Skin epidermis (tissue), 12 donors: ENCODE results near the gene NECAB3.
A peak's percentile ranks its signal among the peaks of the same experiment; 100 is the strongest.

Source experiments
- H3K27ac ChIP-seq, 21 experiments: fragments of 200-600 bp; sonication (generic) in 11 of 21; one replicate each; pipeline ENCODE4 v1.5.0; 2020; ENCODE audit warnings: mild to moderate bottlenecking in 3 of 21, inconsistent platforms in 2 of 21, moderate library complexity in 2 of 21
- H3K4me3 ChIP-seq, 7 experiments: fragments of 200-600 bp; sonication (generic) in 2 of 7; one replicate each; pipeline ENCODE4 v1.5.0; 2020; ENCODE audit warnings: inconsistent platforms in 2 of 7, mild to moderate bottlenecking in 2 of 7, moderate library complexity in 1 of 7

Gene NECAB3

DNA sequence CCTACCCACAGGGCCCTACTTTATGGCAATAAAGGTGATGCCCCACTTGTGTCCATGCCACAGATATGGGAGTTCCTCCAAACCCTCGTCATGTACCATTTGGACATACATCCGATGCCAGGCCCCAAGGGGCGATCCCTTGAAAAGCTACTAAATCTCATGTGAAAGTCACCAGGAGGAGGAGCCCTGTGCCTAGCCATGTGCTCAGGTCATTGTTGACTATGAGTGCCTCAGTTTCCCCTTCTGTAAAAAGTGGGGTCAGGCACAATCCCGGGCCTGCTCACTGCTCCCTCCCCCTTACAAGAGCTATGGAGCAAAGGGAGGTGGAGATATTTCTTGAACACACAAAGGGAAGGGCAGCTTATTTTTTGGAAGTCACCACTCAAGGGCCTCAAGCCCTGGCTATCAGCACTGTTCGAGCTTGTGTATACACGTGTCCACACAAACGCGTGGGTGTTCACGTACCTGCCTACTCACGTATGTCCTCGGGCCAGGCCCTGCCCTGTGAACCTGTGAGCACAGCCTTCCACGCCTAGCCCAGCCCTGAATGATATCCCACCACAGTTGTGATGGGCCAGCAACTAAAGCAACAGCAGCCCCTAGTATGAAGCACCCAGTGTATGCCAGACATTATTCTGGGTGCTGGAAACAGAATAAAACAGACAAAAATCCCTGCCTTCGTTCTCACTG, 5.6 kb downstream of the NECAB3 start:
- Histone ChIP-seq H3K4me3 (no peak overlapping the region), H3K27ac (peak overlapping the region in 6 of 21 experiments; percentile 32 to 88 (median 80))

DNA sequence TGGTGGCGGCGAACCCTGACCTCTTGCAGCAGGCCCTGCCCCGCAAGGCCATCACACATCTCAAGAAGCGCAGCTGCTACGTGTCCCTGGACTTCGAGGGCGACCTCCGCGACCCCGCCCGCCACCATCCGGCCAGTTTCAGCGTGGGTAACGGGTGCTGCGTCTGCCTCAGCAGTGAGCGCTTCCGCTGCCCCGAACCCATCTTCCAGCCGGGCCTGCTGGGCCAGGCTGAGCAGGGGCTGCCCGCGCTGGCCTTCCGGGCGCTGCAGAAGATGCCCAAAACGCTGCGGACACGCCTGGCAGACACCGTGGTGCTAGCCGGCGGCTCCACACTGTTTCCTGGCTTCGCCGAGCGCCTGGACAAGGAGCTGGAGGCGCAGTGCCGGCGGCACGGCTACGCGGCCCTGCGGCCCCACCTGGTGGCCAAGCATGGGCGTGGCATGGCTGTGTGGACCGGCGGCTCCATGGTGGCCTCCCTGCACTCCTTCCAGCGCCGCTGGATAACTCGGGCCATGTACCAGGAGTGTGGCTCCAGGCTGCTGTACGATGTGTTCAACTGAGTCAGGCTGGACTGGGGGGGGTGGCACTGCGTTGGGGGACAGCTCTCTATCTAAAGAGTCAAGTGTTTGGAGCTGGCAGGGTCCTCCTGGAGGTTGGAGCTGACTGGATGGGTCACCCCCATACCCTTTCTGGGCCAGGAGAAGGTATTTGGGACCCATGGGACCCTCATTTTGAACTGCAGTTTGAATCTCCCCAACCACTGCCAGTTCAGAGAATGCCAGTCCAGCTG, 6.4 kb downstream of the NECAB3 start:
- peak overlapping the region in 20 of 21 experiments; percentile 40 to 90 (median 74) for H3K27ac ChIP-seq

DNA sequence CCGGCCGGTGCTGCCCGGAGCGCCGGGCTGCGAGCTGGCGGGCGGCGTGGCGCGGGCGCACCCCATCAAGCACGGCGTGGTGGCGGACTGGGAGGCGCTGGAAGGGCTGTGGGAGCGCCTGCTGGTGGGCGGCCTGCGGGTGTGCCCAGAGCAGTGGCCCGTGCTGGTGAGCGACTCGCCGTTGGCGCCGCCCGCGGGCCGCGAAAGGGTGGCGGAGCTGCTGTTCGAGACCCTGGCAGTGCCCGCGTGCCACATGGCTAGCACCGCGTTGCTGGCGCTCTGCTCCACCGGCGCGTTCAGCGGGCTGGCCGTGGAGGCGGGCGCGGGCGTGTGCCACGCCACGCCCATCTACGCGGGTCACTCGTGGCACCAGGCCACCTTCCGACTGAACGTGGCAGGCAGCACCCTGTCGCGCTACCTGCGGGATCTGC, 7.0 kb downstream of the NECAB3 start:
- Histone ChIP-seq H3K27ac (peak overlapping the region in 20 of 21 experiments; percentile 40 to 90 (median 74)), H3K4me3 (peak overlapping the region; percentile 39 to 68 (median 58))

More for the DNA sequence above, 6.4 kb downstream of the NECAB3 start:
- H3K4me3 ChIP-seq = peak overlapping the region; percentile 39 to 68 (median 58)

DNA sequence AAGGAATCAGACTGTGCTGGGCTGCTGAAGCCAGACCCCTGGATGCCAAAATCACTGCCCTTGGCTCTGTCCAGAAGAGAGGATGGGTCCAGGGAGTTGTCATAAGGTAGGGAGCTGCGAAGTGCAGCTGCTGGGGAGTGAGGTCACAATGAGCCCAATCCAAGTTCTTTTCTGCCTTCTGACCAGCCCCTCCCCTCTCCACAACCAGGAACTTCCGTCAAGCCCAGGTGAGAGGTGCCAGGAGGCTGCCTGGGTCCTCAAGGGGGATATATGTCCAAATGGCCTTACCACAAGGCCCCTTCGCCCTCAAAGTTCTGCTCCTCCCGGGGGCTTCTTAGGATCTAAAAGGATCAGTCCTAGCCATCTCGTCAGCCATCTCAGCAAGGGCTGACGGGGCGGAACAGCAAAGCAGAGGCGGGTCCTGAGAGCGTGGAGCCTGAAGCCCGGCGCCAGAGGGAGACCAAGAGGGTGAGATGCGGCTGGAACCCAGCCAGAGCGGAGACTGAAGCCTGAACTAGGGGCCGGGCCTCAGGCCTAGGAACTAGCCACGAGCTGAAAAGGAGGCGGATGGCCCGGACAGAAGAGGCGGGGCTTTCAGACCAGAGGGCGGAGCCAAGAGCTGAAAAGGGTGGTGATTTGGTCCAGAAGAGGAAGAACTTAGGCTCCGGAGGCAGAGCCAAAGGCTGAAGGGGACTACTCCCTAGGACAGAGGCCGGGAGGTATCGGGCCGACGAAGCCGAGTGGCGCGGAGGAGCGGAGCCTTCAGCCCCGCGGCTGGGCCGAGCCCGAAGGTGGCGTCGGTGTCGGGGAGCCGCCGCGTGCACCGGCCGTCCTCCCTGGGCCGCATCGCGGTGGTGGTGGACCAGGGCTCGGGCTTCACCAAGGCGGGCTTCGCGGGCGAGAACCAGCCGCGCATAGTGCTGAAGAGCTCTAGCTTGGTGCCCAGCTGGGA, 7.7 kb downstream of the NECAB3 start, which contains the start of gene ACTL10:
Gene ACTL10, plus strand, starts transcription at position 651 of the 952 bp plus-strand sequence. CDS start 555 bp downstream, outside the sequence.
- H3K27ac ChIP-seq = peak within 1 kb of the TSS; percentile 9 to 90 (median 73)
- peak within 1 kb of the TSS; percentile 39 to 68 (median 58) for H3K4me3 ChIP-seq

DNA sequence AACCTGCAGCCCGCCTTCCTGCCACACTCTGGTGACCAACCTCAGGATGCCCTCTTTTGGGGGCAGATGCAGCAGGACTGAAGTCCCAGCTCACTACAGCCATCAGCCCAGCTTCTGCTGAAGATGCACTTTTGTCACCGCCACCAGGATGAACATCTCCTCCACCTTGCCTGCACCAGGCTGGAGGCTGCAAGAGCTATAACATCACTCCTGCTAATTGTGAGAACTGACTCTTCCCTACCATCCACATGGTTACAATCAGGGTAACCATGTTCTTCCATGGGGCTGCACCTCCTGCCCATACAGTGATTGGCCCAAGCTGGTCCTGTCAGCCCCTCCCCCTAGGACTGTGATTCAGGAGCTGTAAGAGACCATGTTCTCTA, 9.5 kb downstream of the NECAB3 start:
- Histone ChIP-seq H3K27ac (peak overlapping the region in 7 of 21 experiments; percentile 92 to 97 (median 94)), H3K4me3 (no peak overlapping the region)

DNA sequence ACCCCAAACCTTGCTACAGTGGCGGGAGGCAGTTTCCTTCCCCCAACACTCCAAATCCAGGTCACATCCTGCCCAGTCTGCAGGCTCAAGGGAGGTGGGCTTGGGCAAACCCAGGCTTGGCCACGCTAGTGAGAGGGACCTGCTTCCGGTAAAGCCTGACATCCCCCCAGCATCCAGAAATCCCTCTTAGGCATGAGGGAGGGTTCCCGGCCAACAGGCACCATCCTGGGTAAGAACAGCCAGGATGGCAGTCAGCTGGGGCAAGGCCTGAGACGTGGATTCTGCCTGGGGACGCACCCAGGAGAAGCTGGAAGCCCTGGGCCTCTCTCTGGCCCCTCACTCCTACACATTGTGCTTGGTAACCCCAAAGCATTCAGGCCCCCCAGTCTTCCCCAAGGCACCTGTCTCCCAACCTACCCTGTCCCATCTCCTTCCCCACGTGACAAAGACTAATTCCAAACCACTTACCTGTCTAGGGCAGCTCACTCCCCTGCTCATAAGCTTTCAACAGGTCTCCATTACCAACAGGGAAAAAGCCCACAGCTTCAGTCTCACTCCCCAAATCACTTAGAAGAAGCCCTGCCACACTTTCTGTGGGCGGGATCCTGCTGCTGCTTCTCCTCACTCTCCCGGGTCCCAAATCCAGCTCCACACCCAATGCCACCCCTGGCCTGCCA, 10.0 kb downstream of the NECAB3 start:
- peak overlapping the region; percentile 76 to 97 (median 91) for H3K27ac ChIP-seq
- peak overlapping the region; percentile 61 to 90 (median 75) for H3K4me3 ChIP-seq

DNA sequence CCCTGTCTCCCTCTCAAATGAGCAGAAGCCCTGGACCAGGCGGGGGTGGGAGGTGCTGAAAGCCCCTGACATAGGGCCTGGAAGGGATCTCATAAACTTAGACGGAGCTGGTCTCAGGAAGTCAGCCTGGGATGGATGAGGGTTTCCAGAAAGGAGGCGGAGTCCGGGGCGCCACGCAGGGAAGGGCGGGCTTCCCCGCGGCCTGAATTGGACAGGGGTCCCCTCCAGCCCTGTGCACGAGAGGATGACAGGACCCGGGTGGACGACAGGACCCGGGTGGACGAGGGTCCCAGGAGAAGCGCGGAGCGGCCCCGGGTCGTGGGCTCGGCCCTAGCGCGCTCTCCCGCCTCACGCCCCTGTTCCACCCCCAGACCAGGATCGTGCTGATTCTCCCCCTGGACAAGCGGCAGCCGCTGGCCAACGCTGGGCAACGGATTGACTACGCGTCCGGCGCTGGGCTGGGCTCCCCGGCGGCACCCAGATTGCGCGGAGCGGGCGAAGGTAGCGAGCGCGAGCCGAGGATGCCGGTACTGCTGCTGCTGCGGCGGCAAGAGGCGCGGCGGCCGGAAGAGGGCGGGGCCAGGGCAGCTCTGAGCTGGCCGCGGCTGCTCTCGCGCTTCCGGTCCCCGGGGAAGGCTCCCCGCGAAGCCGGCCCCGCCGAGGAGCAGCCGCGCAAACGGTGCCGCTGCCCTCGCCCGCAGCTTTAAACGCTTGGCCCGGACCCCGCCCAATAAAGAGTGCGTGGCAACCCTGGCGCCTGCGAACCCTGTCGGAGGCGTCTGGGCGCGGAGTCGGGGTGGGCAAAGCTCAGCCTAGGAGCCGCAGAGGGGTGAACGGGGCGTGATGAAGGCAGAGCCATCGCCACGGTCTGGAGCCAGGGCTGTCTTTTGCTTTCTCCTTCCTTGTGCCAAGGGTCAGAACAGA, 10.8 kb downstream of the NECAB3 start:
- Histone ChIP-seq H3K4me3 (peak overlapping the region; percentile 61 to 90 (median 75)), H3K27ac (peak overlapping the region; percentile 76 to 97 (median 91))

DNA sequence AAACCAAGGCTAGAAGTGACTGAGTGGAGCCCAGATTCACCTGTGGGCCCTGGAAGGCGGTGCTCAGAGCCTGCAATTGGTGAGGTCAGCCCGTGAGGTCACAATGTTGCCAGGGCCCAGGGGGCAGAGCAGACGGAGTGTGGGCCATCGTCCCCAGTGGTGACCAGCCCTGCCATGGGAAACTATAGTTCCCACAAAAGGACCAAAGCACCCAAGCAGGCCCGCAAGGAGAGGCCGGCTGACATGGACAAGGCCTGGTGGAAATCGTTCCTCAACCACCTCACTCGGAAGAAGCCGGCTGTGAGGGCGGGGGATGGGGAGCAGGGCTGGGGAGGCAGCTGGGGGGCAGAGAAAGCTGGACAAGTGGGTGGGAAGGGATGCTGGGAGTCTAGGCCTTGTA, 12.1 kb downstream of the NECAB3 start, which contains the start of gene C20orf144:
Gene C20orf144, plus strand, starts transcription at position 156 of the 400 bp plus-strand sequence. Its CDS starts 19 bp downstream, at position 175.
- peak within 1 kb of the TSS; percentile 55 to 97 (median 91) for H3K27ac ChIP-seq
- H3K4me3 ChIP-seq = peak within 1 kb of the TSS; percentile 61 to 90 (median 75)

DNA sequence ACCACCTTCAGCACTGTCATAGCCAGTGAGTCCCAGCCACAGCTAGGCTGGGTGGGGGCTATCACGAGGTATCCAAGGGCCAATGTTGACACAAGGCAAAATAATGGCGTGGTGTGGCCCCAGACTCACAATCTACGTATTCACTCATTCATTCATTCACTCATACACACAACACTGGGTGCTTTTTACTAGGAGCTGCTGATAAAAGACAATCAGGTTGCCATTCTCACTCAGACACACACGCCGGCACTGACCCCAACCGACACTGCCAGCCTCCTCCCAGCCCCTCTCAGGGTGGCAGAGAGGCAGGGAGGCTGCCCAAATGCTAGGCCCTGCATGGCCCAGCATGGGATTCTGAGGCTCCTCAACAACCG, 13.6 kb downstream of the NECAB3 start:
- Histone ChIP-seq H3K27ac (no peak overlapping the region), H3K4me3 (no peak overlapping the region)

DNA sequence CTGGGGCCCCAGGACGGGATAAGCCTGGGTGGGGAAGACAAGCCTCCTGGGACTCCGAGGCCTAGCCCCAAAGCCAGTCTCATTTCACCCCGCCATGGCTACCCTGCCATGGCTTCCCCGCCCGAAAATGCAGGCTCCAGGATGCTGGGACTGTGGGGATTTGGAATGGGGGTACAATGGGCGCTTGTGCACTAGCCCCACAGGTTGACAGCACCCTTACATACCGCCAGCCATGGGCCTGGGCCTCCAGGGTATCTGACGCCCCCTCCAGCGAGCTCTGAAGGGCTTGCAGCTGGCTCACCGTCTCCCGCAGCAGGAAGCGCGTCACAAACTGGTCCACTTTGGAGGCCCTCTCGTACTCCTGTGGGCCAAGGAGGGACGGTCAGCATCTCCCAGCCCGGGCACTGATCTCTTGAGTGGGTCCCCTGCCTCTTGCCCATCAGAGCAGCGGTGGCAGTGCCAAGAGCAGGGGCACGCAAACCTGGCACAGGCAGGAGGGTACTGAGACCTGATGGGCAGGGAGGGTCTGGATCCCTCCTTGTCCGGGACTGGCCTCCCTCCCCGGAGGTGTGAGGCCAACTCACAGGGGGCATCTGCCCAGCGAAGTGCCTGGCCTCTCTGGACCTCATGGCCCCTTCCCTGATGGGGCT, 14.1 kb downstream of the NECAB3 start:
- Histone ChIP-seq H3K4me3 (no peak overlapping the region), H3K27ac (no peak overlapping the region)

DNA sequence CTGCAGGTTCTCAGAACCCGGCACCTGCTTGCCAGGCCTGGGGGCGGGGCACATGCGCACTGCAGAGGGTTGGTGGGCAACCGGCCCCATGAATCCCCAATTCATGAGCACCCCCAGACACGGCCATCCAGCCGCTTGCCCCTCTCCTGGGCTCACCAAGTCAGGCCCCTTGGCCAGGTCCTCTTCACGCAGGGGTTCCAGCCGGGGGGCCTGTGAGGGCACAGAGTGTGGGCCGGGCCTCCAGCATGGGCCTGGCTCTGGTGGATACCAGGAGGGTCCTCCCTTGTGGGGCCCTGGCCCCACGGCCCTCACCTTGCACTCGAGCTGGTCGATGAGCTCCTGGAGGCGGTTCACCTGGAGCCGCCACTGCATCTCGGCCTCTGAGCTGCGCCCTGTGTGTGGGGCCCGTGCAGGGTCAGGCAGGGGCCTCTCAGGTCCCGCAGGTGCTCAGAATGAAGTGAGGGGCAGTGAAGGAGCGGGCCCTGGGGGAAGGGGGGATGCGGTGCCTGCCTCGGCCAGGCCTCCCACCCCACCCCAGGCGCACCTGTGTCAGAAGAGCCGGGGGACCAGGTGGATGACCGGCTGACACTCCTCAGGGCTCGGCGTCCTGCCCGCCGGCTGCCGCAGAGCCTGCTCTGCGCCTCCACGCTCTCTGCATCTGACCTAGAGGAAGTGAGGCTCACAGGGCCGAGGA, 14.7 kb downstream of the NECAB3 start:
- Histone ChIP-seq H3K27ac (no peak overlapping the region), H3K4me3 (no peak overlapping the region)

DNA sequence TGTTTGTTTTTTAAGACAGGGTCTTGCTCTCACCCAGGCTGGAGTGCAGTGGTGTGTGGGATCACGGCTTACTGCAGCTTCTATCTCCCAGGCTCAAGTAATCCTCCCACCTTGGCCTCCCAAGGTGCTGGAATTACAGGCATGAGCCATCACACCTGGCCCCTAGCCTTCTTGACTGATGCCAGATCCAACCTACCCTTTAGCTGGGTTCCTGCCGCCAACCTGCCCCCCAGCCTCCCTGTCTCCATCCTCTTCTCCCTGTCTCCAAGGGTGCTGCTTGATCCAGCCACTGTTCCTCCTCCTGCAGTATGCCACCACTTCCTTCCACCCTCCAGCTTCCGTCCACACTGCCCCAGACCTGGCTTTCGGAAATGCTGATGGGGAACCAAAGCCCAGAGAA, 15.3 kb downstream of the NECAB3 start:
- H3K4me3 ChIP-seq = no peak overlapping the region
- H3K27ac ChIP-seq = no peak overlapping the region

DNA sequence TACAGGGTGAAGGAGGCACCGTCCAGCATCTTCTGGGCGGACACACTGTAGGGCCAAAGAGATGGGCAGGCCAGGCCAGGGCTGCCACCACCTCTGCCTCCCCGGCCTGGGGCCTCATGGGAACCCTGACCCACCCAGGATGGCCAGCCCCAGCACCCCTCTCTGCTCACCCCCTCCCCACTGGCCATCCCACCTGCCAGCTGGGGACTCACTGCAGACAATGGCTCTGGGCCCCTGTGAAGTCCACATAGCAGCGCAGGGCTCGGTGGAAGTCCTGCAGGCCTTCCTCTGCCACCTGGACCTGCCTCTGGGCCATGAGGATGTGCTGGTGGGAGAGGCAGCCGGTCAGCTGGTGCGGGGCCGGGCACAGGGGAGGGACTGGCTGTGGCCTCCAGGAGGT, 15.7 kb downstream of the NECAB3 start:
- Histone ChIP-seq H3K4me3 (no peak overlapping the region), H3K27ac (no peak overlapping the region)

DNA sequence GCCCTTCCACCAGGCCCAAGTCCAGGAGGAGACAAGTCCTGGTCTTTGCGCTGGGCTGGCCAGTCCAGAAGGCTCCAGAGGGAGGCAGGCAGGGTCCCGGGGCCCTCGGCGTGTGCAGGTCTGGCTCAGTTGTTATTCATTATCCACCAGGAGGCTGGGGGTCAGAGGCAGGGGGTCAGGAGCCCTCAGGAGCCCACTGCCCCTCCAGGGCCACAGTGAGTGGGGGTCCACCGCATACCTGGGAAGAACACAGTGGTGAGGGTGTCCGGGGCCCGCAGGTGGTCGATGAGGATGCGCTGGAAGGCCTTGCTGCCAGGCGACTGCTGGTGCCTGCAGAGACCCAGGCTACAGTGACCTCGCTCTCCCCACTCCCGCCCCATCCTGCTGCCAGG, 16.5 kb downstream of the NECAB3 start:
- no peak overlapping the region for H3K4me3 ChIP-seq
- no peak overlapping the region for H3K27ac ChIP-seq

DNA sequence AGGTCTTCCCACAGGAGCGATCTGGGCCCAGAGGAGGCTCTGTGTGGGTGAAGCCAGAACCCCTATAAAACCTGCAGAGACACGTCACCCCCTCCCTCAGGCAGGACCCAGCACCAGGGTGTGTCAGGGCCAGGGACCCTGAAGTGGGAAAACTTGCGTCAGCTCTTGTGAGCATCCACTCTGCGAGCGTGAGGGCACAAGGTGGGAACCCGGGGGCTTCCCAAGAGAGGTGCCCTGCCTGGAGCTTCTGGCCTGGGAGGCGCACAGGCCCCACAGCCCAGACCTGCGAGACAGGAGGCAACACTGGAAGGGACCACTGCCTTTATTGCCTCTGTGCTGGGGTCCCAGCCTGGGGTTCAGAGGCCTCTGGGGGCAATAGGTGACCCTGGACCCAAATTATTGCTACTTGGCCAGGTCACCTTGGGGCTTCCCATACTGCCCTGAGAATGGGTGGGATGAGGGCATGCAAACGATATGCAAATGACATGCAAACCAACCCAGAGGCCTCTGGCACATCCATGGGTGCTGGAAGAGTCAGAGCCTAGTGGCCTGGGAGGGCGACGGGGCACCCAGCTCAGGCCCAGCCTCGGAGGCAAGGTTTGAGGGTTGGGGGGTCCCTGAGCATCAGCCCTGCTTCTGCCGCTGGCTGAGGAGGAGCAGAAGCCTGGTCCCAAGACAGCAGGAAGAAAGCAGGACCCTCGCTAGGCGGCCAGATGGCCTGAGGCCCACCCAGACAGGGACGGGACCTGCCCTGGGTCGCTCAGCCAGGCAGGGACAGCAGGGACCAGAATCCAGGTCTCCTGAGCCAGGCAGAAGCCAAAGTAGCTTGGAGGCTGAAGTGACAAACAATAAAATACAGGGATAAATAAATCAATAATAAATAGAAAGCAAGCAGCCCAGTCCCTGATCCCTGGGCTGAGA, 17.2 kb downstream of the NECAB3 start:
- Histone ChIP-seq H3K27ac (no peak overlapping the region), H3K4me3 (no peak overlapping the region)
